Measurements from ENCODE around the gene COPZ1.

GRCh38 chr12:54337854-54338650 is 13.1 kb downstream of the COPZ1 start:
- no peak for TF ChIP-seq SIN3A (IDR thresholded peaks at IDR 0.05; ENCODE audit: borderline replicate concordance, insufficient read depth, low read length)
- no peak for TF ChIP-seq POLR2AphosphoS5 (IDR thresholded peaks at IDR 0.05; ENCODE audit: low read depth, low read length)
- no peak for TF ChIP-seq TAF1 (IDR thresholded peaks at IDR 0.05; ENCODE audit: borderline replicate concordance, insufficient read depth, low read length)
- TF ChIP-seq REST (IDR thresholded peaks at IDR 0.05; ENCODE audit: insufficient read depth in 1 of 2, low read depth in 2 of 2, low read length in 2 of 2), result no peak
- TF ChIP-seq FOXP2 (optimal IDR thresholded peaks at IDR 0.05; ENCODE audit: borderline replicate concordance, extremely low read depth, extremely low read length, insufficient read depth), result no peak

Measured in PFSK-1 (cell line).